Neural progenitor cell (in vitro differentiated cells): Measurements from ENCODE around the gene TAGAP. TPM values are rescaled to one million over a fixed set of nuclear protein-coding genes. Genes with fewer than 3 reads are reported as not detected.

Experiments used
- DNase-seq: peaks from one replicate; pipeline ENCODE4 v3.0.0-alpha.2; 2016; ENCODE audit warnings: low spot score
- H2AFZ ChIP-seq: fragments of 200-600 bp; sonication (generic); replicated peaks from 2 replicates; pipeline ENCODE4 v1.6.1; 2016; ENCODE audit warnings: antibody characterized with exemption
- H3F3A ChIP-seq: fragments of 200-600 bp; sonication (generic); 2 replicates; pipeline ENCODE4 v1.6.1; 2016; ENCODE audit warnings: antibody characterized with exemption, low read depth
- H3K27ac ChIP-seq: fragments of 200-600 bp; sonication (generic); 2 replicates; pipeline ENCODE4 v1.5.1; 2016; ENCODE audit warnings: mild to moderate bottlenecking
- H3K27me3 ChIP-seq: fragments of 200-600 bp; sonication (generic); 2 replicates; pipeline ENCODE4 v1.6.1; 2016; ENCODE audit warnings: mild to moderate bottlenecking, moderate library complexity
- H3K36me3 ChIP-seq: fragments of 200-600 bp; sonication (generic); 2 replicates; pipeline ENCODE4 v1.5.1; 2016
- H3K4me1 ChIP-seq: fragments of 200-600 bp; sonication (generic); 2 replicates; pipeline ENCODE4 v1.6.1; 2016; ENCODE audit warnings: mixed run types
- H3K4me2 ChIP-seq: fragments of 200-600 bp; sonication (generic); 2 replicates; pipeline ENCODE4 v1.6.1; 2016
- H3K4me3 ChIP-seq: fragments of 200-600 bp; sonication (generic); 2 replicates; pipeline ENCODE4 v1.5.1; 2016
- H3K79me2 ChIP-seq: fragments of 200-600 bp; sonication (generic); 2 replicates; pipeline ENCODE4 v1.6.1; 2016; ENCODE audit warnings: low read depth
- H3K9ac ChIP-seq: fragments of 200-600 bp; sonication (generic); 2 replicates; pipeline ENCODE4 v1.6.1; 2016
- H3K9me3 ChIP-seq: fragments of 200-600 bp; sonication (generic); 2 replicates; pipeline ENCODE4 v1.5.1; 2016; ENCODE audit warnings: low read depth
- H4K20me1 ChIP-seq: fragments of 200-600 bp; sonication (generic); 2 replicates; pipeline ENCODE4 v1.6.1; 2016; ENCODE audit warnings: low read depth
- H3K27ac Mint-ChIP-seq: 3 replicates; pipeline ENCODE4 v1.8.0; 2021; ENCODE audit warnings: mixed read lengths
- H3K27me3 Mint-ChIP-seq: 2 replicates; pipeline ENCODE4 v1.8.0; 2022; ENCODE audit warnings: low read depth, mild to moderate bottlenecking, inconsistent platforms, moderate library complexity, mixed read lengths; ENCODE audit not compliant: insufficient read depth
- H3K36me3 Mint-ChIP-seq: 3 replicates; pipeline ENCODE4 v1.8.0; 2021; ENCODE audit warnings: mixed read lengths
- H3K4me1 Mint-ChIP-seq: 3 replicates; pipeline ENCODE4 v1.8.0; 2021; ENCODE audit warnings: mixed read lengths
- H3K4me3 Mint-ChIP-seq: 3 replicates; pipeline ENCODE4 v1.8.0; 2021; ENCODE audit warnings: mild to moderate bottlenecking, moderate library complexity, mixed read lengths
- H3K9me3 Mint-ChIP-seq: 3 replicates; pipeline ENCODE4 v1.8.0; 2020; ENCODE audit warnings: mixed read lengths
- CTCF ChIP-seq: fragments of 200-600 bp; sonication (generic); IDR thresholded peaks from 2 replicates; pipeline ENCODE4 v1.5.1; 2017; ENCODE audit warnings: antibody characterized with exemption, mild to moderate bottlenecking
- EZH2 ChIP-seq: fragments of 200-600 bp; sonication (generic); IDR thresholded peaks from 2 replicates; pipeline ENCODE4 v1.6.1; 2017; ENCODE audit warnings: antibody characterized with exemption, mild to moderate bottlenecking, moderate library complexity
- EZH2phosphoT487 ChIP-seq: fragments of 200-600 bp; sonication (generic); IDR thresholded peaks from 2 replicates; pipeline ENCODE4 v1.6.1; 2017; ENCODE audit warnings: antibody characterized with exemption
- total RNA-seq: library from RNA; depleted of rRNA; stranded (reverse); fragments of >200 nt; gene quantifications from 2 replicates; pipeline ENCODE4 v1.2.3, GENCODE V29; 2015; ENCODE audit warnings: low replicate concordance

Gene TAGAP
- total RNA-seq, 1 donor from 2014 or later = not detected

DNA sequence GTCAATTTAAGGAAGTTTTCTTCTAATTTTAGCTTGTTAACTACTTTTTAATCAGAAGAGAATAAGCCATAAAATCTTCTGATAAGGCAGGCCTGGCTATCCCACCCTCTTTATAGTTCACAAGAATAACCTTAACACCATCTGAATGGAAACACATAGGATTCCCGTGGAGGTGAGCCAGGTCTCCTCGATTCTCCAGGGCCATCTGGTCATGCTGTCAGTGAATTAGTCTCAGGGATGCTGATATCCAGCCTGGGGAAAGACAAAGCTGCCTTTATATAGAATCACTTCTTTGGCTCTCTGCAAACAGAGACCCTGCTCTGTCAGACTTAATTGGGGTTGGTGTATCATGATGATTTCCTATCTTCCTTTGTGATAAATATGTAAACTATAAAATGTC lies 30.1 kb upstream of the TAGAP start:
- H3K27ac Mint-ChIP-seq = no peak overlapping the region
- no peak overlapping the region for H3K4me2 ChIP-seq

GRCh38 chr6:159074120-159074684 lies 29.4 kb upstream of the TAGAP start:
- peak overlapping the region; percentile 97 for H2AFZ ChIP-seq
- H3K36me3 ChIP-seq = no peaks in the 10 kb centered on the region
- peaks cover 9% of the 10 kb centered on the region for H3K27me3 Mint-ChIP-seq
- H3K4me1 Mint-ChIP-seq = peaks cover 21% of the 10 kb centered on the region
- H3K9me3 ChIP-seq = no peaks in the 10 kb centered on the region
- H3K9ac ChIP-seq = no peak overlapping the region
- no peaks in the 10 kb centered on the region for H3F3A ChIP-seq
- no peak overlapping the region for H3K27ac ChIP-seq
- TF ChIP-seq CTCF (no peak), EZH2phosphoT487 (no peak), EZH2 (no peak)
- peaks cover 14% of the 10 kb centered on the region for H3K27me3 ChIP-seq
- H3K9me3 Mint-ChIP-seq = no peaks in the 10 kb centered on the region
- H3K4me3 Mint-ChIP-seq = peak overlapping the region; percentile 87
- no peaks in the 10 kb centered on the region for H3K36me3 Mint-ChIP-seq
- DNase-seq = peak; percentile 54
- H3K4me2 ChIP-seq = peak overlapping the region; percentile 73
- H4K20me1 ChIP-seq = no peaks in the 10 kb centered on the region
- no peak overlapping the region for H3K27ac Mint-ChIP-seq
- no peaks in the 10 kb centered on the region for H3K4me1 ChIP-seq
- no peaks in the 10 kb centered on the region for H3K79me2 ChIP-seq
- peak overlapping the region; percentile 45 for H3K4me3 ChIP-seq

More for the DNA sequence above, 30.1 kb upstream of the TAGAP start:
- Histone ChIP-seq H4K20me1 (no peaks in the 10 kb centered on the region), H3K27ac (no peak overlapping the region), H3K9me3 (no peaks in the 10 kb centered on the region), H3K4me3 (no peak overlapping the region), H3K36me3 (no peaks in the 10 kb centered on the region), H2AFZ (peak overlapping the region; percentile 13), H3K79me2 (no peaks in the 10 kb centered on the region), H3K9ac (no peak overlapping the region), H3K4me1 (no peaks in the 10 kb centered on the region), H3K27me3 (peaks cover 7% of the 10 kb centered on the region), H3F3A (no peaks in the 10 kb centered on the region)
- Mint-ChIP-seq H3K36me3 (no peaks in the 10 kb centered on the region), H3K4me1 (peaks cover 17% of the 10 kb centered on the region), H3K27me3 (peaks cover 9% of the 10 kb centered on the region), H3K4me3 (peak overlapping the region; percentile 46), H3K9me3 (no peaks in the 10 kb centered on the region)
- TF ChIP-seq CTCF = no peak
- TF ChIP-seq EZH2phosphoT487 = no peak
- no peak for TF ChIP-seq EZH2
- DNase-seq = no peak

GRCh38 chr6:159071843-159072769 lies 27.3 kb upstream of the TAGAP start:
- H3K9me3 Mint-ChIP-seq = no peaks in the 10 kb centered on the region
- Histone ChIP-seq H3K4me3 (no peak overlapping the region), H3K36me3 (no peaks in the 10 kb centered on the region), H3K9me3 (no peaks in the 10 kb centered on the region), H3K79me2 (no peaks in the 10 kb centered on the region), H2AFZ (no peak overlapping the region), H3F3A (no peaks in the 10 kb centered on the region), H3K27me3 (peaks cover 21% of the 10 kb centered on the region), H4K20me1 (no peaks in the 10 kb centered on the region), H3K27ac (no peak overlapping the region), H3K9ac (no peak overlapping the region), H3K4me1 (no peaks in the 10 kb centered on the region), H3K4me2 (no peak overlapping the region)
- H3K4me3 Mint-ChIP-seq = no peak overlapping the region
- H3K4me1 Mint-ChIP-seq = peaks cover 17% of the 10 kb centered on the region
- no peak for DNase-seq
- H3K36me3 Mint-ChIP-seq = no peaks in the 10 kb centered on the region
- H3K27me3 Mint-ChIP-seq = peaks cover 3% of the 10 kb centered on the region
- no peak overlapping the region for H3K27ac Mint-ChIP-seq
- TF ChIP-seq CTCF (no peak), EZH2phosphoT487 (no peak), EZH2 (no peak)
